Measurements from ENCODE around the gene ZDHHC12. TPM values are rescaled to one million over a fixed set of nuclear protein-coding genes. Genes with fewer than 3 reads are reported as not detected.

The ZDHHC12 gene
- total RNA-seq, 1 donor from 2014 or later: 24.8 TPM

GRCh38 chr9:128720841-128721486 lies 3.0 kb downstream of the ZDHHC12 start:
- Mint-ChIP-seq H3K27me3 (ENCODE audit: unreplicated experiment) (no peaks in the 10 kb centered on the region), H3K9me3 (ENCODE audit: unreplicated experiment) (no peaks in the 10 kb centered on the region), H3K4me3 (ENCODE audit: unreplicated experiment) (no peak overlapping the region), H3K27ac (ENCODE audit: unreplicated experiment) (no peak overlapping the region), H3K4me1 (ENCODE audit: unreplicated experiment) (peaks cover 24% of the 10 kb centered on the region), H3K36me3 (ENCODE audit: unreplicated experiment) (no peaks in the 10 kb centered on the region)
- DNase-seq (ENCODE audit: extremely low spot score, unreplicated experiment): no peak
- no peak for TF ChIP-seq CTCF (IDR thresholded peaks at IDR 0.05)

GRCh38 chr9:128719919-128720605 lies 3.9 kb downstream of the ZDHHC12 start:
- H3K36me3 Mint-ChIP-seq (ENCODE audit: unreplicated experiment): no peaks in the 10 kb centered on the region
- peaks cover 23% of the 10 kb centered on the region for H3K4me1 Mint-ChIP-seq (ENCODE audit: unreplicated experiment)
- H3K9me3 Mint-ChIP-seq (ENCODE audit: unreplicated experiment): no peaks in the 10 kb centered on the region
- no peak for TF ChIP-seq CTCF (IDR thresholded peaks at IDR 0.05)
- H3K27me3 Mint-ChIP-seq (ENCODE audit: unreplicated experiment): no peaks in the 10 kb centered on the region
- no peak for DNase-seq (ENCODE audit: extremely low spot score, unreplicated experiment)
- H3K27ac Mint-ChIP-seq (ENCODE audit: unreplicated experiment): no peak overlapping the region
- no peak overlapping the region for H3K4me3 Mint-ChIP-seq (ENCODE audit: unreplicated experiment)

- no peaks in the 10 kb centered on the region for H3K27me3 Mint-ChIP-seq (ENCODE audit: unreplicated experiment)
- no peak for TF ChIP-seq CTCF (IDR thresholded peaks at IDR 0.05)
- no peak overlapping the region for H3K27ac Mint-ChIP-seq (ENCODE audit: unreplicated experiment)
- no peaks in the 10 kb centered on the region for H3K9me3 Mint-ChIP-seq (ENCODE audit: unreplicated experiment)
- peaks cover 2% of the 10 kb centered on the region for H3K36me3 Mint-ChIP-seq (ENCODE audit: unreplicated experiment)
- peaks cover 11% of the 10 kb centered on the region for H3K4me1 Mint-ChIP-seq (ENCODE audit: unreplicated experiment)
- no peak overlapping the region for H3K4me3 Mint-ChIP-seq (ENCODE audit: unreplicated experiment)
- DNase-seq (ENCODE audit: extremely low spot score, unreplicated experiment): no peak
Measured at GRCh38 chr9:128718475-128718874, 5.5 kb downstream of the ZDHHC12 start.

- Mint-ChIP-seq H3K27me3 (ENCODE audit: unreplicated experiment) (no peaks in the 10 kb centered on the region), H3K4me1 (ENCODE audit: unreplicated experiment) (peaks cover 8% of the 10 kb centered on the region), H3K4me3 (ENCODE audit: unreplicated experiment) (no peak overlapping the region), H3K36me3 (ENCODE audit: unreplicated experiment) (peaks cover 2% of the 10 kb centered on the region), H3K27ac (ENCODE audit: unreplicated experiment) (no peak overlapping the region), H3K9me3 (ENCODE audit: unreplicated experiment) (no peaks in the 10 kb centered on the region)
- TF ChIP-seq CTCF (IDR thresholded peaks at IDR 0.05): no peak
- DNase-seq (ENCODE audit: extremely low spot score, unreplicated experiment): no peak
Measured at GRCh38 chr9:128718047-128718446, 5.9 kb downstream of the ZDHHC12 start.

- no peak for DNase-seq (ENCODE audit: extremely low spot score, unreplicated experiment)
- no peaks in the 10 kb centered on the region for H3K4me1 Mint-ChIP-seq (ENCODE audit: unreplicated experiment)
- H3K27ac Mint-ChIP-seq (ENCODE audit: unreplicated experiment): no peak overlapping the region
- no peak overlapping the region for H3K4me3 Mint-ChIP-seq (ENCODE audit: unreplicated experiment)
- no peaks in the 10 kb centered on the region for H3K9me3 Mint-ChIP-seq (ENCODE audit: unreplicated experiment)
- no peaks in the 10 kb centered on the region for H3K27me3 Mint-ChIP-seq (ENCODE audit: unreplicated experiment)
- no peak for TF ChIP-seq CTCF (IDR thresholded peaks at IDR 0.05)
- peaks cover 2% of the 10 kb centered on the region for H3K36me3 Mint-ChIP-seq (ENCODE audit: unreplicated experiment)
Measured at GRCh38 chr9:128716581-128717254, 7.2 kb downstream of the ZDHHC12 start.
